ENCODE data around the gene P4HA2.
A peak's percentile ranks its signal among the peaks of the same experiment; 100 is the strongest.

P4HA2 gene

GRCh38 chr5:132264546-132265335, 37.1 kb upstream of the P4HA2 start:
- no peak for DNase-seq

GRCh38 chr5:132263548-132264261, 36.1 kb upstream of the P4HA2 start:
- peak; percentile 83 for DNase-seq

- DNase-seq = no peak
Measured at GRCh38 chr5:132262882-132263547, 35.4 kb upstream of the P4HA2 start.

DNA sequence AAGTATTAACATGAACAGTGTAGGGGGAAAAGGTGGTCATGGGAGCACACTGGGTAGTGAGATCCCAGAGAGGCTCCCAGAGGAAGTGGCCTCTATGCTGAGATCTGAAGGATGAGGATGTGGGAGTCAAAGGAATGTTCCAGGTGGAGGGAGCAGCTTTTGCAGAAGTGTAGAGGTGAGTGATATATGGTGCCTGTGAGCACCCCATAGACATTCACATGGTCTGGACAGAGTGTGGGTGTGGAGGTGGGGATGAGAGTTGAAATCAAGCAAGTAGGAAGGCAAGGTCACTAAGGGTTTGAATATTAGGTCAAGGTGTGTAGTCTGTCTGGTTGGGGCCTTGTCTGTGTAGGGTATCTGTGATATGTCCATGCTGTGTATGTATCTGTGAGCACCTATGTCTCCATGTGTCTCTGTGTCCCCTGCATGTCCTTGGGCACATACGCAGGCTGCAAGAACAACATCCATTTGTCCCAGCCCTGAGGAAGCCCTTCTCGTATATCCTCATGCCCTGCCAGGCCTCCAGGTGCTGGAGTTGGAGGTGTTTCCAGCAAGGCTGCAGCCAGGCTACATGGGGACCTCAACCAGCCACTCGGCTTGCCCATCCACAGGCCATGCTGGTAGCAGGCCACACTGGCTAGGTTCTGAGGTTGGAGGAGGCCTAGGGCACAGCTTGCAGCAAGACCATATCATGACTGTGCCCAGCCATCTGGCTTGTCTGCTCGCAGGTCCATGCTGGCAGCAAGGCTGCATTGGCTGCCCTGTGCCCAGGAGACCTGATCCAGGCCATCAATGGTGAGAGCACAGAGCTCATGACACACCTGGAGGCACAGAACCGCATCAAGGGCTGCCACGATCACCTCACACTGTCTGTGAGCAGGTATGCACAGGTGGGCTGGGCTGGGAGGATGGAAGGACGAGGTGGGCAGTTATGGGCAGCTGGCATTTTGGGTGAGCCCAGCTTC, 34.5 kb upstream of the P4HA2 start:
- DNase-seq = no peak

DNA sequence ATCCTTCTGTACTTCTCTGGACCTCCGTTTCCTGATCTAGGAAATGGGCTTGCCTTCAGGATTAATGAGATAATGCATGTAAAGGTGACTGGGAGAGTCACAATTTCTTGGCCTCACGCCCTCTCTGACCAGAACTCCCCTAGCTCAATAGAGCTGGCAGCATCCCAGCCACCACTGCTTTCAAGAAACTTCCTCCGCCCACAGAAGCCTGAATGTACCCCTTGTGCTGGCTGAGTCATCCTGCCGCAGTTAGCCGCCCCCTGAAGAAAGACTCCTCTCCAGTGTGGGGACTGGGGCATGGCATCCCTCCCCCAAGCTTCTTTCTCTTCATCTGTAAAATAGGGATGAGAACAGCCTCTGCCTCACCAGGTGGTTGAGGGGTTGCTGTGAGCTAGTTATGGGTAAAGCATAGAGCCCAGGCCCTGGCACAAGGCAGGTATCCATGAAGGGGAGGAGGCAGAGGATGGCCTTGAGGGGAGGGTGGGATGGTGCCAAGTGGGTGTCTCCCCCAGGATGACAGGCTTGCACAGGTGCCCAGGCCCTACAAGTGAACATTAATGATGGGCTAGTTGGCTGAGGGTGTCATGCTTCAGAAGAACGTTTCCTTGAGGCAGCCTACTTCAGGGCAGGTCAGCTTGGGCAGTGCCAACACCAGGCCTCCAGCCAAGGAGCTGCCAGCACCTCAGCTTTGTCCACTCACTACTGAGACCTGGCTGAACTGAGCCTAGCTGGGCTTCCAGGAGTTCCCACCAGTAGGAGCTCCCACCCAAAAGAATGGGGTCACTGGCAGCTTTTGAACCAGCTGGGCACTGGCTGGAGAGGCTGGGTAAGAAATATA, 33.3 kb upstream of the P4HA2 start:
- peak; percentile 24 for DNase-seq

DNA sequence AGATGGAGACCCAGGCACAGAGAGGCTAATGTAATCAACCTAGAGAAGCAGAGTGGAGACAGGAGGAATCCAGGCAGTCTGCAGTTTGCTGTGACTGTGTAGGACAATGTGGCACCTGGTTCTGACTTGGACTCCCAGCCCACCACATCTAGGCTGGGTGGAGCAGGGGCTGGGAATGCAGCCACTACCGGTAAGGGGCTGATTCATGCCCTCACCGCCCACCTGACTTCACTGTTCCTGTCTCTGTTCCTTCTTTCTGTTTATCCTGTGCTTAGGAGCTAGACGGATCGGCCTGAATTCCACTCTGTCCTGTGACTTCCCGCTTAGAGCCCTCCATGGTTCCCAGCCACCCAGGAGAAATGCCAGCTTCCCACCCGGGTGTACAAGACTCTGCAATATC, 32.4 kb upstream of the P4HA2 start:
- DNase-seq = no peak

DNA sequence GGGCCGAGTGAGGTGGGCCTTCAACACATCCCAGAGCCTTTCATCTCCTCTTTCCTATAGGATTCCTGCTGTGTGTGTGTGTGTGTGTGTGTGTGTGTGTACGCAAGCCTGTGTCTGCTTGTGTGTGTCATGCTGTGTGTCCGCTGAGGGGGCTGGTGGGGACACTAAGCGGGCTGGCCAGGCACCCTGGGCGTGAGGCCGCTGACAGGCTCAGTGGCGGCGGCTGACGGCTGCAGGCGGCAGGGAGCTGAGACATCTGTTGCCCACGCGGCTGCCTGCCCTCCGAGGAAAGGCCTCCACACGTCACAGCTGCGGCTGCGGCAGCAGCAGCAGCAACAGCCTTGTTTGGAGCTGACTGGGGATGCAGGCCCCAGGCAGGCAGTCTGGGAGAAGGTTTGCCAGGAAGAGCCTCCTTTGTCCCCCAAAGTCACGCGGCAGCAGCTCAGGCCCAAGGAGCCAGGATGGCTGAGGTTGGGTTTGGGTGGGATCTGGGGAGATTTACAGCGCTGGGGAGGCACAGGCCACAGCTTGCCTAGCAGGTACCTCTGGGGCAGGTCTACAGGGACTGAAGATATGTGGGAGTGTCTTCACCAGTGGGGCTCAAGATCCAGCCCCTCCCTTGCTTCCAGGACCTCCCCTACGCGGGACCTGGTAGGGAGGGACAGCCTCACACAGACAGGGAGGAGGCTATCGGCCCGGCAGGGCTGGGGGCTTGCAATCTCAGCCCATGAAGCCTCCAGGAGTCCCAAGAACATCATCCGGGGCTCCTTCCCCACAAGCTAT, 31.6 kb upstream of the P4HA2 start:
- DNase-seq = peak; percentile 29

- DNase-seq = no peak
Measured at GRCh38 chr5:132258102-132259068, 30.7 kb upstream of the P4HA2 start.

DNA sequence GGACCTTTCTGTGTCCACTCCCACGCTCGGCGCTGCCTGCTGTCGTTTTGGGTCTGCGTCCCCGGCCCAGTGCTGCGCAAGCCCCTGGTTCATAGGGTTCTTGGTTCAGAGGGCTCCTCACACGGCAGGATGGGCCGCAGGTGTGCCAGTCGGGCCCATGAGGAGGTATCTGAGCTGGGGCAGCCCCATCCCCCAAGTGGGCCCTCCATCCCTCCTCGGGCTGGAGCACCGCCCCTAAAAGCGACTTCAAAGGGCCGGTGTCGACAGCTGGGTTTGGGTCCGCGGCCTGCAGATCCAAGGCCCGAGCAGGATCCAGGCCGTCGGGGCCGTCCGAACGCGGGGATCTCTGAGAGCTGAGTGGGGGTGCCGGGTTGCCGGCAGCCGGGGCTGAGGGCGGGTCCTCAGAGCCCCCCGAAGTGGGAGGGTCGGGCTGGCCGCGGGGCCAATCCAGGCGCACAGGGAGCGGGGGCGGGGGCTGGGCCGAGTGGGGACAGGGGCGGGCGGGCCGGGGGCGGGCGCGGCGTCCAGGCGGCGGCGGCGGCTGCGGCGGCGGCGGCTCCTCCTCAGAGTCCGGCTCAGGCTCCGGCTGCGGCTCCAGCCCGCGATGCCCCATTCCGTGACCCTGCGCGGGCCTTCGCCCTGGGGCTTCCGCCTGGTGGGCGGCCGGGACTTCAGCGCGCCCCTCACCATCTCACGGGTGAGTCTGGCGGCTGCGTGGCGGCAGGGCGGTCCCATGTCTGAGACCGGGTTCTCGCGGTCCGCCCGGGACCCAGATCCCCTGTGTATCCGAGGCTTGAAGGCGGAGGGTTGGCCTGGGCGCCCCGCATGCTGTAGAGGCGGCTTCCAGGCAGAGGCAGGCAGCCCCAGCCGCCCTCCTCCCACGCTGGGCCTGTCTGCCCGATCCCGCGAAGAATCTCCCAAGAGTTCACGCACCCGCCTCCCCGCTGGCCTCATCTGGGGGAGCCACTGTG, 29.8 kb upstream of the P4HA2 start, which contains the start of gene PDLIM4:
PDLIM4 (plus strand) TSS at position 566 of the 971 bp plus-strand sequence; CDS start at position 605, 39 bp downstream.
- DNase-seq = peak; percentile 22

DNA sequence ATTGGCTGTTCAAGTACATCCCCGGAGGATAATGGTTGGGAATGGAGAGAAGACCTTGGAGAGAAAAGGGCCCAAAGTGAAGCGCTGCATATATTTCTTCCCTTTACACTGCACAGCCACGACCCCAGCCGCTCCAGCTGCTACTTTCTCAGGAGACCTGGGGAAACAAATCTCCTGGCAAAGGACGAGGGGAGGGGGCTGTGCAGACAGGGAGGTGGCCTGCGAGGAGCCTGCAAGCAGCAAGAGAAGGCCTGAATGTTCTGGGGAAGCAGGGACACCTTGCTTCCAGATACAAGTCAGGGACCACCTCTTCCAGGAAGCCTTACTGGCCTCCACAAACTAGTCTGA, 29.1 kb upstream of the P4HA2 start:
- no peak for DNase-seq

GRCh38 chr5:132256086-132256782, 28.6 kb upstream of the P4HA2 start:
- DNase-seq = no peak

DNA sequence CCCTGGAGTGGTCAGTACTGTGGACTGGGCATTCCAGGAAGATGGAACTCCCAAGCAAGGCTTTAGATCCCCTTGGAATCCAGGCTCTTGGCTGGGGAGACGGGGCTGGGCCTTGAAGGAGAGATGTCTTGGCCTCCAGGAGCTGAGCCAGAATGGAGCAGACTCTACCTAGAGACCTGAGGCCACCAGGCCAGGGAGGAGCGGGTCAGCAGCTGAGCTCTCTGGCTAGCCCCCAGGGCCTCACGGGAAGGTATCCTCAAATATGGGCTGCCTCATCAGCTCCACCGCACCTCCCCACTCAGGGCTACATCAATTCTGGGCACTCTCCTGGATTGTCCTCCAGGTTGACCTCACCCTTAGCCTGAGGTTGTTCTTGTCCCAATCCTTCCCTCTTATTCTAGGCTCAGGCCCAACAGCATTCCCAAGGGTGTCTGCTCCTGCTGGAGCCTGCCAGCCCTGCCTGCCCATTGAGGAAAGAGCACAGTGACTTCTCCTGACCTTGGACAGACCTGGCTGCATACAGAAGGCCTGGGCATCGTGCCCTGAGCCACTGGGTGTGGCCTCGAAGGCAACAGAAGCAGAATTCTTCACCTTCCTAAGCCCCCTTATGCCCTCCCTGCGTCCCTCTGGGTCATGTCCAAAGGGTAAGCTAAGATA, 26.8 kb upstream of the P4HA2 start:
- DNase-seq = no peak

- DNase-seq = no peak
Measured at GRCh38 chr5:132253452-132254320, 26.0 kb upstream of the P4HA2 start.

GRCh38 chr5:132253008-132253441, 25.4 kb upstream of the P4HA2 start:
- DNase-seq = no peak

GRCh38 chr5:132251220-132251725, 23.6 kb upstream of the P4HA2 start:
- peak; percentile 23 for DNase-seq

DNA sequence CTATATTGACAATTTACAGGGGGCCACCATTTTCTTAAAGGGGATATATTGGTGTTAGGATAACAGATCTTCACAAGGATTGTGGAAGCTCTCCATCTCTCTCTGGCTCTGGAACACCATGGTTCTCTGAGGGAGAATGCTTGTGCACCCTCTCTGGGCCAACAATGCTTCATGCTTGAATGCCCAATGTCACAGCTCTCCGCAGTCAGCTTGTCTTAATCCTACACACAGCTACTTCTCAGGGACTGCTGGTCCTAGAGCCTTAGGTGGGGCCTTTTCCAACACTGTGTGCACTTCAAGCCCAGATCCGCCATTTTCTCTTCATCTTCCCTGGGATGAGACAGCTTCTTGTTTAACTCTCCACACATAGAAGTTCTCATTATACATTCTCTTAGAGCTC, 22.9 kb upstream of the P4HA2 start:
- DNase-seq = no peak
